ENCODE data around the gene RBM25.

- TF ChIP-seq CTCF (IDR thresholded peaks at IDR 0.05), result peak; percentile 41 to 66 (median 58)
- TF ChIP-seq POLR2A (IDR thresholded peaks at IDR 0.05), result no peak
Observed at GRCh38 chr14:73173092-73173735, 114.9 kb downstream of the RBM25 start.

Measured in adrenal gland (tissue), 5 donors.